NT2/D1 (cell line): Measurements from ENCODE around the gene COL4A3.

Experiments used
- DNase-seq: peaks from one replicate; pipeline ENCODE4 v3.0.0-alpha.2; 2011; ENCODE audit warnings: low read depth, low spot score
- H3K27me3 ChIP-seq: 2 replicates; pipeline ENCODE4 v1.6.0; 2011; ENCODE audit warnings: mild to moderate bottlenecking; ENCODE audit not compliant: insufficient read length, insufficient read depth
- H3K36me3 ChIP-seq: 2 replicates; pipeline ENCODE4 v1.6.1; 2011; ENCODE audit warnings: mild to moderate bottlenecking, low read length, mixed read lengths; ENCODE audit not compliant: insufficient read depth, insufficient read length
- H3K4me1 ChIP-seq: 2 replicates; pipeline ENCODE4 v1.5.1; 2011; ENCODE audit not compliant: insufficient read depth, insufficient read length
- H3K4me3 ChIP-seq: 2 replicates; pipeline ENCODE4 v1.5.1; 2011; ENCODE audit warnings: low read depth; ENCODE audit not compliant: insufficient read length
- H3K9ac ChIP-seq: 2 replicates; pipeline ENCODE4 v1.6.0; 2011; ENCODE audit warnings: low read depth; ENCODE audit not compliant: insufficient read length
- H3K9me3 ChIP-seq: 2 replicates; pipeline ENCODE4 v1.5.1; 2011; ENCODE audit warnings: mild to moderate bottlenecking, low read length; ENCODE audit not compliant: insufficient read depth
- SUZ12 ChIP-seq: IDR thresholded peaks from 2 replicates; pipeline ENCODE4 v1.6.1; 2011; ENCODE audit not compliant: insufficient read length, insufficient read depth; ENCODE audit errors: extremely low read depth
- YY1 ChIP-seq: IDR thresholded peaks from 2 replicates; pipeline ENCODE4 v1.6.1; 2011; ENCODE audit not compliant: insufficient read length, insufficient read depth
- ZNF274 ChIP-seq: IDR thresholded peaks from 2 replicates; pipeline ENCODE4 v1.6.1; 2011; ENCODE audit warnings: mild to moderate bottlenecking, low read depth, low read length

The COL4A3 gene

GRCh38 chr2:227179988-227180685 lies 15.7 kb downstream of the COL4A3 start:
- no peak for TF ChIP-seq YY1
- H3K9ac ChIP-seq = no peak overlapping the region
- H3K27me3 ChIP-seq = no peaks in the 10 kb centered on the region
- H3K4me1 ChIP-seq = no peaks in the 10 kb centered on the region
- no peak for DNase-seq
- H3K4me3 ChIP-seq = no peak overlapping the region
- H3K9me3 ChIP-seq = peaks cover 6% of the 10 kb centered on the region; the same call in 1 of the 2 replicates
- no peaks in the 10 kb centered on the region for H3K36me3 ChIP-seq

- TF ChIP-seq YY1 (no peak), SUZ12 (no peak), ZNF274 (no peak)
- Histone ChIP-seq H3K27me3 (no peaks in the 10 kb centered on the region), H3K9ac (no peak overlapping the region), H3K4me3 (no peak overlapping the region), H3K4me1 (no peaks in the 10 kb centered on the region), H3K36me3 (no peaks in the 10 kb centered on the region), H3K9me3 (peaks cover 6% of the 10 kb centered on the region; the same call in 1 of the 2 replicates)
- DNase-seq = no peak
These were observed 16.3 kb downstream of the COL4A3 start for GRCh38 chr2:227180770-227181169.

GRCh38 chr2:227182765-227183164 lies 18.3 kb downstream of the COL4A3 start:
- Histone ChIP-seq H3K4me3 (no peak overlapping the region), H3K27me3 (no peaks in the 10 kb centered on the region), H3K9ac (no peak overlapping the region), H3K9me3 (peaks cover 6% of the 10 kb centered on the region; the same call in 1 of the 2 replicates), H3K36me3 (no peaks in the 10 kb centered on the region), H3K4me1 (no peaks in the 10 kb centered on the region)
- TF ChIP-seq SUZ12 (no peak), YY1 (no peak), ZNF274 (no peak)
- DNase-seq = no peak

- no peak for DNase-seq
- peaks cover 3% of the 10 kb centered on the region for H3K4me1 ChIP-seq
- no peak overlapping the region for H3K4me3 ChIP-seq
- H3K27me3 ChIP-seq = no peaks in the 10 kb centered on the region
- peaks cover 6% of the 10 kb centered on the region; the same call in 1 of the 2 replicates for H3K9me3 ChIP-seq
- H3K36me3 ChIP-seq = no peaks in the 10 kb centered on the region
- H3K9ac ChIP-seq = no peak overlapping the region
- TF ChIP-seq SUZ12 (no peak), YY1 (no peak), ZNF274 (no peak)
These were observed 19.4 kb downstream of the COL4A3 start for GRCh38 chr2:227183657-227184367.

GRCh38 chr2:227185615-227186232 lies 21.3 kb downstream of the COL4A3 start:
- H3K4me1 ChIP-seq = peaks cover 3% of the 10 kb centered on the region
- DNase-seq = no peak

GRCh38 chr2:227186751-227187150 lies 22.3 kb downstream of the COL4A3 start:
- Histone ChIP-seq H3K9ac (no peak overlapping the region), H3K4me1 (peaks cover 3% of the 10 kb centered on the region), H3K9me3 (peaks cover 6% of the 10 kb centered on the region; the same call in 1 of the 2 replicates), H3K4me3 (no peak overlapping the region), H3K36me3 (no peaks in the 10 kb centered on the region), H3K27me3 (no peaks in the 10 kb centered on the region)
- no peak for TF ChIP-seq SUZ12
- no peak for TF ChIP-seq YY1
- no peak for TF ChIP-seq ZNF274
- DNase-seq = no peak

More at GRCh38 chr2:227185615-227186232, 21.3 kb downstream of the COL4A3 start:
- no peak overlapping the region for H3K9ac ChIP-seq
- no peaks in the 10 kb centered on the region for H3K27me3 ChIP-seq
- TF ChIP-seq YY1 (no peak), SUZ12 (no peak), ZNF274 (no peak)
- H3K4me3 ChIP-seq = no peak overlapping the region
- peaks cover 6% of the 10 kb centered on the region; the same call in 1 of the 2 replicates for H3K9me3 ChIP-seq
- no peaks in the 10 kb centered on the region for H3K36me3 ChIP-seq

- H3K27me3 ChIP-seq = no peaks in the 10 kb centered on the region
- peaks cover 6% of the 10 kb centered on the region; the same call in 1 of the 2 replicates for H3K9me3 ChIP-seq
- H3K36me3 ChIP-seq = no peaks in the 10 kb centered on the region
- H3K4me1 ChIP-seq = peaks cover 3% of the 10 kb centered on the region
- H3K9ac ChIP-seq = no peak overlapping the region
- no peak for DNase-seq
- no peak overlapping the region for H3K4me3 ChIP-seq
- TF ChIP-seq SUZ12 (no peak), YY1 (no peak), ZNF274 (no peak)
These were observed 23.9 kb downstream of the COL4A3 start for GRCh38 chr2:227188292-227188691.
